K562 (cell line): ENCODE results near the gene TULP1.

Experiments
- ATF2 ChIP-seq: sonication (generic); formaldehyde crosslinking; IDR thresholded peaks from 2 replicates; pipeline ENCODE4 v1.8.1; 2022; ENCODE audit warnings: missing genetic modification reagents
- CHD4 ChIP-seq: fragments of 200-600 bp; sonication (generic); IDR thresholded peaks from 3 replicates; pipeline ENCODE4 v1.6.1; 2012; ENCODE audit warnings: low read depth, mild to moderate bottlenecking, mixed read lengths, low read length, inconsistent platforms; ENCODE audit not compliant: insufficient read depth, insufficient replicate concordance, poor library complexity, severe bottlenecking
- CTCF ChIP-seq, 3 experiments: IDR thresholded peaks in 2 of 3; conservative IDR thresholded peaks in 1 of 3; 2 replicates each; pipeline ENCODE4 v1.5.1; 2011 to 2012; ENCODE audit warnings: low read length in 3 of 3, mild to moderate bottlenecking in 3 of 3, control low read depth in 2 of 3, improper control_type of control experiment in 1 of 3, inconsistent platforms in 1 of 3, low read depth in 1 of 3, mixed read lengths in 1 of 3, moderate library complexity in 1 of 3; ENCODE audit not compliant: insufficient read depth in 2 of 3
- MIER1 ChIP-seq: fragments of 450-650 bp; IDR thresholded peaks from 2 replicates; pipeline ENCODE4 v1.6.1; 2016; ENCODE audit warnings: antibody characterized with exemption, mild to moderate bottlenecking, low read depth
- SNAPC5 ChIP-seq: fragments of 250-450 bp; sonication (Bioruptor Pico); IDR thresholded peaks from 2 replicates; pipeline ENCODE4 v1.8.0; 2021; ENCODE audit warnings: moderate library complexity, mild to moderate bottlenecking, inconsistent platforms
- TCF7 ChIP-seq: sonication (generic); IDR thresholded peaks from 2 replicates; pipeline ENCODE4 v1.6.1; 2016; ENCODE audit warnings: antibody characterized with exemption, borderline replicate concordance
- TFE3 ChIP-seq: fragments of 450-650 bp; formaldehyde crosslinking; IDR thresholded peaks from 2 replicates; pipeline ENCODE4 v1.4.0; 2020; ENCODE audit warnings: mild to moderate bottlenecking, mixed read lengths

GRCh38 chr6:35449287-35449881 is 63.3 kb downstream of the TULP1 start:
- TF ChIP-seq CHD4 (no peak), SNAPC5 (CRISPR knock-in tag) (no peak), CTCF (IDR thresholded peaks at IDR 0.05 in 2 of 3, conservative IDR thresholded peaks at IDR 0.05 in 1 of 3; ENCODE audit: insufficient read depth in 2 of 3, low read depth in 1 of 3, low read length in 3 of 3) (peak; percentile 82 to 97 (median 87)), TFE3 (no peak), TCF7 (no peak), ATF2 (no peak), MIER1 (no peak)
